GM06990 (cell line): ENCODE data around the gene MYPN.

Source experiments
- DNase-seq: peaks from one replicate; pipeline ENCODE4 v3.0.0-alpha.2; 2011; ENCODE audit not compliant: insufficient read length; ENCODE audit errors: extremely low read depth
- H3K27me3 ChIP-seq: replicated peaks from 2 replicates; pipeline ENCODE4 v1.6.0; 2011; ENCODE audit warnings: low read length; ENCODE audit not compliant: control insufficient read depth, insufficient read depth
- H3K36me3 ChIP-seq: 2 replicates; pipeline ENCODE4 v1.5.1; 2011; ENCODE audit warnings: low read length; ENCODE audit not compliant: control insufficient read depth, insufficient read depth
- H3K4me3 ChIP-seq: replicated peaks from 2 replicates; pipeline ENCODE4 v1.5.1; 2011; ENCODE audit warnings: low read depth, mild to moderate bottlenecking, control low read depth, low read length
- CTCF ChIP-seq: IDR thresholded peaks from 2 replicates; pipeline ENCODE4 v1.5.1; 2011; ENCODE audit warnings: low read length, control low read depth, mild to moderate bottlenecking, inconsistent platforms; ENCODE audit not compliant: insufficient read depth, poor library complexity, severe bottlenecking

MYPN gene

DNA sequence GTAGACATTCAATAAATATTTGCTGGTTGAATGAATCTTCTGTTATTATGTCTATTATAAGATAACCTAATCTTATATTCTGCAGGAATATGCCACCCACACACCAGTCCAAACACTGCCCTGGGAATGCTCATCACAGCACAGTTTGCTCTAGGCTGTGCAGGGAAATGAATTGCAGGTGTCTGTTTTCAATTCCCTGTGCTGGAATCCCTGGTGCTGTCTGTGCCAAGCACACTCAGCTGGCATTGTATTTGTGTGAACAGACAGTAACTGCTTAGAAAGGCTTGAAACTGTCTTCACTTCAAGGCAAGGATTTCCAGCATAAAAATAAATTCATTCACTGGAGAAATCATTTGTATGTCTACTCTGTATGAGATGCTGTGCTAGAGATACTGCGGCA lies 102.4 kb downstream of the MYPN start:
- no peaks in the 10 kb centered on the region for H3K27me3 ChIP-seq
- no peak for DNase-seq
- TF ChIP-seq CTCF = no peak
- H3K36me3 ChIP-seq = no peaks in the 10 kb centered on the region
- no peak overlapping the region for H3K4me3 ChIP-seq

DNA sequence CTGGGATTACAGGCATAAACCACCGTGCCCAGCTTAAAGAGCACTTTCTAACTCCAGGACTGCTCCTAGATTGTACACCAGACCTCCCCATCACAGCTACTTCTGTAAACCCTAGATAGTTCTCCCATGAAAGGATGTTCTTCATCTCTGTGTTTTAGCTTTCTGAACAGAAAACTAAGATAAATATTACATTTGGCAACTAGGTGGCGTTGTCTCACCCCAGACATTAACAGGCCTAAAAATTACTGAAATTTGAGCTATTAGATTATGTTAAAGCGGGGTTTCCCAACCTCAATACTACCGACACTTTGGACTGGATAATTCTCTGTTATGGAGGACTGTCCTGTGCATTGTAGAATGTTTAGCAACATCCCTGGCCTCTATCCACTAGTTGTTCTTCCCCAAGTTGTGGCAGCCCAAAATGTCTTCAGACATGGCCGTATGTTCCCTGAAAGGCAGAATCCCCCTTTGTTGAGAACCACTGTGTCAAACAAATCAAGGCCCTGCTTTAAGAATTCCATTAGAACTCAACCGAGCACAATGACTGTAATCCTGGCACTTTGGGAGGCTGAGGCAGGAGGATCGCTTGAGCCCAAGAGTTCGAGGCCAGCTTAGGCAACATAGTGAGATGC lies 103.5 kb downstream of the MYPN start:
- H3K27me3 ChIP-seq = no peaks in the 10 kb centered on the region
- no peak overlapping the region for H3K4me3 ChIP-seq
- TF ChIP-seq CTCF = peak; percentile 44
- DNase-seq = no peak
- H3K36me3 ChIP-seq = no peaks in the 10 kb centered on the region

GRCh38 chr10:68218786-68219185 lies 109.5 kb downstream of the MYPN start:
- no peak for DNase-seq
- Histone ChIP-seq H3K27me3 (no peaks in the 10 kb centered on the region), H3K4me3 (no peak overlapping the region), H3K36me3 (no peaks in the 10 kb centered on the region)
- no peak for TF ChIP-seq CTCF

GRCh38 chr10:68221196-68221595 lies 111.9 kb downstream of the MYPN start:
- Histone ChIP-seq H3K36me3 (no peaks in the 10 kb centered on the region), H3K27me3 (no peaks in the 10 kb centered on the region), H3K4me3 (no peak overlapping the region)
- no peak for DNase-seq
- TF ChIP-seq CTCF = no peak

DNA sequence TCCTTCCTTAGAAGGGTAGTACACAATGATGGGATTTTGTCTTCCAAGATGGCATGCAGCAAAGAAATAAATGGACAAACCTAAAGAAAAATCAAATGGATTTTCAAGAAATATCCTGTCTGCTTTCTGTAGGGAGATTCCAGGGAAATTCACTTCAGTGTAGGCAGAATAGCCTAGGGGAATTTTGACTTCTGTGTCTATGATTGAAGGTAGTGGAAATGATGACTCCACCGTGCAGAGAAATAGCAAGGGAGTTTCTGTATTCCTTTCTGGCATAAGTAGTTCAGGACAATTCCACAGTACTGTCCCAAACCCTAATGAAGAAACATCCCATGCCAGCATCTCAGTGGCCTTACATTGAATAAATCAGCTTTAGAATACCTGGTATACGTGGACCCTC lies 113.1 kb downstream of the MYPN start:
- no peak overlapping the region for H3K4me3 ChIP-seq
- H3K36me3 ChIP-seq = no peaks in the 10 kb centered on the region
- H3K27me3 ChIP-seq = no peaks in the 10 kb centered on the region
- no peak for TF ChIP-seq CTCF
- DNase-seq = no peak
